ENCODE results near the gene SVOP. TPM values are rescaled to one million over a fixed set of nuclear protein-coding genes. Genes with fewer than 3 reads are reported as not detected.
"Not testable (repeated sequence)": the region's sequence is repeated elsewhere in the genome, so short reads cannot be mapped to it uniquely, and the experiment has no call there.

The SVOP gene
- total RNA-seq, 2 donors from 2014 or later, result 0.10 to 0.12 TPM

GRCh38 chr12:108868781-108869180 is 152.1 kb downstream of the SVOP start:
- intact Hi-C loops (cut with DNase I), result loop anchor here (10.0 kb wide), 2 partner anchors 76 to 86 kb away; no protein-coding TSS in a partner anchor
- DNase-seq (no peak), ATAC-seq (no peak)

DNA sequence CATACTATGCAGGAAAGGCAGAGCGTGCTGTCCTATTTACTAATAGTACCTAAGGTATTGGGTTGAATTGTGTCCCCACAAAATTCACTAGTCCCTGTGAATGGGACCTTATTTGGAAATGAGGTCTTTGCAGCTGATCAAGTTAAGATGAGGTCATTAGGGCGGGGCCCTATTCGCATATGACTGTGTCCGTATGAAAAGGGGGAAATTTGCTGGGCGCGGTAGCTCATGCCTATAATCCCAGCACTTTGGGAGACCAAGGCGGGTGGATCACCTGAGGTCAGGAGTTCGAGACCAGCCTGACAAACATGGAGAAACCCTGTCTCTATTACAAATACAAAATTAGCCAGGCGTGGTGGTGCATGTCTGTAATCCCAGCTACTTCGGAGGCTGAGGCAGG is 154.8 kb downstream of the SVOP start:
- intact Hi-C loops (cut with DNase I), result loop anchor here (10.0 kb wide), 2 partner anchors 79 to 89 kb away; no protein-coding TSS in a partner anchor
- DNase-seq, ATAC-seq: not testable (repeated sequence)

DNA sequence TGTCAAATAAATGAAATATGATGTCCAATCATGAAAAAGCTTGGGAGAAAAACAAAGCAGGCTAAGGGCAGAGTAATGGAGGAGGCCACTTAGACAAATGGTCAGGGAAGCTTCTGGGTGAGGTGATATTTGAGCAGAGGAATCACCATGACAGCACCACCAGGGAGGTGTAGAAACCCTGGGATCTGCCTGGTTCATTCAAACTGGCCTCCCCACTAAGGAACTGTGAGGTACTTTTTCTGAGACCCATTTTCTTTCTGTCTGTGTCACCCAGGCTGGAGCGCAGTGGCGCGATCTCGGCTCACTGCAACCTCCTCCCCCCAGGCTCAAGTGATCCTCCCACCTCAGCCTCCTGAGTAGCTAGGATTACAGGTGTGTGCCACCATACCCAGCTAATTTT is 155.7 kb downstream of the SVOP start:
- ATAC-seq (no peak), DNase-seq (no peak)
- intact Hi-C loops (cut with DNase I), result loop anchor here (10.0 kb wide), 2 partner anchors 80 to 90 kb away; no protein-coding TSS in a partner anchor

GRCh38 chr12:108862588-108862959 is 158.3 kb downstream of the SVOP start:
- intact Hi-C loops (cut with DNase I), result loop anchor here (10.0 kb wide), 2 partner anchors 82 to 92 kb away; no protein-coding TSS in a partner anchor
- DNase-seq (no peak), ATAC-seq (no peak)

DNA sequence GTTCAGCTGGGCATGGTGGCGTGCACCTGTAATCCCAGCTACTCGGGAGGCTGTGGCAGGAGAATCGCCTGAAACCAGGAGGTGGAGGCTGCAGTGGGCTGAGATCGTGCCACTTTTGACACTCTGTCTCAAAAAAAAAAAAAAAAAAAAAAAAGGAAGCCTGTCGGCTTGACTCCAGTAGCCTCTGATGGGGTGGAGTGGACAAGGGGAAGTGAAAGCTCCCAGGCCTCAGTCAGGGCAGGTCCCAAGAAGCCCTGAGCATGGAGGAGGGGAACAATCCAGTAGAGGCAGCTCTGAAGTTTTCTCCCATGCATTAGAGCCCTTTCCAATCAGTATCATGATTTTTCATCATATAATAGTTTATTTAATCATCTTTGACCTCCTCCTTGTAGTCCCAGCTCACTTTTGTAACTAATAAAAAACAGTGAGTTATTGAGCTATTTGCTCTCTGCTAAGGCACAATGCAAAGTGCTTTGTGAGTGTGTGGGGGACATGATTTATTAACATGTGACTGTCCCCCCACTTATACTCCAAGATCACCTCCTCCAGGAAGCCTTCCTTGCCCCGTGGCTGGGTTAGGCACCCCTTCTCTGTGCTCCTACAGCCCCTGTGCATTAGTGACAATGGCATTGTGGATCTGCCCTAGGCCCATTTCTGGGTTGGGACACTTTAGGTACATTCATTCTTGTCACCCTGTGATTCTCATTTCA is 158.8 kb downstream of the SVOP start:
- intact Hi-C loops (cut with DNase I), result loop anchor here (10.0 kb wide), 2 partner anchors 83 to 93 kb away; no protein-coding TSS in a partner anchor

GRCh38 chr12:108860443-108860842 is 160.4 kb downstream of the SVOP start:
- ATAC-seq, result no peak

More for the DNA sequence above, 158.8 kb downstream of the SVOP start:
- ATAC-seq (no peak), DNase-seq (no peak)

GRCh38 chr12:108859923-108860291 is 161.0 kb downstream of the SVOP start:
- ATAC-seq (no peak), DNase-seq (no peak)
- intact Hi-C loops (cut with DNase I), result loop anchor here (10.0 kb wide), 4 partner anchors 85 to 295 kb away; partner anchors contain the start of genes ISCU (in 1 of the 2) and SART3 (in 1 of the 2)

More at GRCh38 chr12:108860443-108860842, 160.4 kb downstream of the SVOP start:
- no peak for DNase-seq
- intact Hi-C loops (cut with DNase I), result loop anchor here (10.0 kb wide), 2 partner anchors 84 to 94 kb away; no protein-coding TSS in a partner anchor

- not testable (repeated sequence) for ATAC-seq
- intact Hi-C loops (cut with DNase I), result loop anchor here in 1 of 2 donors (10.0 kb wide), 2 partner anchors 195 to 295 kb away; partner anchors contain the start of genes ISCU and SART3
Measured at GRCh38 chr12:108859141-108859922, 161.5 kb downstream of the SVOP start.

GRCh38 chr12:108858311-108859074 is 162.4 kb downstream of the SVOP start:
- DNase-seq (no peak), ATAC-seq (no peak)
- intact Hi-C loops (cut with DNase I), result loop anchor here in 1 of 2 donors (10.0 kb wide), 2 partner anchors 194 to 294 kb away; partner anchors contain the start of genes ISCU and SART3

More at GRCh38 chr12:108859141-108859922, 161.5 kb downstream of the SVOP start:
- DNase-seq, result not testable (repeated sequence)

Other genes with a start within 250 kb of the SVOP start
- gene SSH1, start 163.5 kb downstream of the SVOP start, total RNA-seq, result 10 to 100 TPM; 30.4 to 46.0 TPM
- gene DAO, start 141.0 kb downstream of the SVOP start, total RNA-seq, result not detected
- 1 to 10 TPM; 7.7 to 9.5 TPM for gene USP30, start 31.5 kb upstream of the SVOP start, total RNA-seq
- 10 to 100 TPM in 1 of 2 donors, 1 to 10 TPM in 1; 8.5 to 12.0 TPM for gene ALKBH2, start 72.4 kb upstream of the SVOP start, total RNA-seq
- 10 to 100 TPM; 13.9 to 16.6 TPM for gene UNG, start 76.5 kb upstream of the SVOP start, total RNA-seq
- 100 to 1,000 TPM; 165 to 172 TPM for gene ACACB, start 95.5 kb upstream of the SVOP start, total RNA-seq